Measurements from ENCODE around the gene DUSP1. TPM values are rescaled to one million over a fixed set of nuclear protein-coding genes. Genes with fewer than 3 reads are reported as not detected.
A peak's percentile ranks its signal among the peaks of the same experiment; 100 is the strongest.

The DUSP1 gene
- total and polyA plus RNA-seq, 8 donors: 33.0 to 534 (median 239) TPM

DNA sequence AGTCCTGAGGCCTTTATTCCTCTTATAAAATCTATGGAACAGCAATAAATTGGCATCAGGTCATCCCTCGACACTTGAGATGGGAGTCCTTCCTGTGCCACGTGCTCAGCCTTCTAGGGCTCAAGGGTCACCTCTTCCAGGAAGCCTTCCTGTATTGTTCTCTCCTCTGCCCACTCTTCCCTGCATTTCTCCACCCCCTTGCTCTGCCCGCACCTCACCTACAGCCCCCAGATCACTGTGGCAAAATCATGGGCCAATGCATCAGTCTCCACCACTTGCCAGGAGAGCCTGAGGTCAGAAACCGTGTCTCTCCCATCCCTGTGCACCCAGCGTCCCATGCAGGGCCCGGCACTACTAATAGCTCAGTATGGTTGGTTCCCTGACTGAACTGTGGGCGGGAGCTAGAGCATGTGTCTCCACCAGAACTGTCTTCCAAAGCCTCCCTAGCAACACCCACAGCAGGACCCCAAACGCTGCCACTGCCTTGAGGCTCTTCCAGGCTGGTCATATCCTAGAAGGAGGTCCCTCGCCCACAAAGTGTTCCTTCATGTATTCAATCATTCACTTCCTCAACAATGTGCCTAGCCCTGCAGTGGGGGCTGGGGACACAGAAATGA, 13.5 kb downstream of the DUSP1 start:
- peaks cover 0 to 7% of the 10 kb centered on the region in 2 donors for H3K4me1 ChIP-seq
- ATAC-seq (no peak), DNase-seq (no peak)
- peak overlapping the region in 1 of 2 donors; percentile 70 for H3K27ac ChIP-seq
- intact Hi-C loops (cut with DNase I): no loop called here
- H3K9me3 ChIP-seq: peaks cover 0 to 6% of the 10 kb centered on the region in 2 donors
- H3K4me3 ChIP-seq: no peak overlapping the region
- H3K27me3 ChIP-seq: no peaks in the 10 kb centered on the region
- TF ChIP-seq, protein P1, sequence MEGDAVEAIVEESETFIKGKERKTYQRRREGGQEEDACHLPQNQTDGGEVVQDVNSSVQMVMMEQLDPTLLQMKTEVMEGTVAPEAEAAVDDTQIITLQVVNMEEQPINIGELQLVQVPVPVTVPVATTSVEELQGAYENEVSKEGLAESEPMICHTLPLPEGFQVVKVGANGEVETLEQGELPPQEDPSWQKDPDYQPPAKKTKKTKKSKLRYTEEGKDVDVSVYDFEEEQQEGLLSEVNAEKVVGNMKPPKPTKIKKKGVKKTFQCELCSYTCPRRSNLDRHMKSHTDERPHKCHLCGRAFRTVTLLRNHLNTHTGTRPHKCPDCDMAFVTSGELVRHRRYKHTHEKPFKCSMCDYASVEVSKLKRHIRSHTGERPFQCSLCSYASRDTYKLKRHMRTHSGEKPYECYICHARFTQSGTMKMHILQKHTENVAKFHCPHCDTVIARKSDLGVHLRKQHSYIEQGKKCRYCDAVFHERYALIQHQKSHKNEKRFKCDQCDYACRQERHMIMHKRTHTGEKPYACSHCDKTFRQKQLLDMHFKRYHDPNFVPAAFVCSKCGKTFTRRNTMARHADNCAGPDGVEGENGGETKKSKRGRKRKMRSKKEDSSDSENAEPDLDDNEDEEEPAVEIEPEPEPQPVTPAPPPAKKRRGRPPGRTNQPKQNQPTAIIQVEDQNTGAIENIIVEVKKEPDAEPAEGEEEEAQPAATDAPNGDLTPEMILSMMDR (IDR thresholded peaks at IDR 0.05): no peak
- H3K36me3 ChIP-seq: no peaks in the 10 kb centered on the region

DNA sequence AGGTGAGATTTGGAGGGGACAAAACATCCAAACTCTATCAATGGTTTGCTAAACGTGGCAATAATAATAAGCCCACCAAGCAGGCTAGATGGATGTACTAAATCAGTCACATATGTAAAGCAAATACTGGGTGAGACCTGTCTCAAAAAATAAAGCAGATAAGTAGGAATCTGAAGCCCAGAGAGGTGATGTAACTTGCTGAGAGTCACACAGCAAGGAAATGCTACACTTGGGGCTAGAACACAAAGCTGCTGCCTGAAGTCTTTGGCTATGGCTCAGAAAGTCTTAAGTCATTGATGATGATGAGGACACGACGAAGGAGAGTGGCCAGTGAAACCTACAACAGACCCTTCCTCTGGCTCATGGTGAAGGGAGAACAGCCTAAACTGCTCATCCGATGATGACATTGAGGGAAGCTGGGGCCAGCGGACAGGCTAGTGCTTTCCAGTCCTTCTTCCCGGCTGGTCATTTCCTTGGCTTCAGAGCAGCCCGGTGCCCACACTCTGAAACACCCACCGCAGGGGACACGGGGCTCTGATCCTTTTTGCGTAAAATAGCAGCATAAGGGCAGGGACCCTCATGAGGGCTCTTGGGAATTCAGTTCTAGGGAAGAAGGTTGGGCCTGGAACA, 14.1 kb downstream of the DUSP1 start:
- H3K27me3 ChIP-seq: no peaks in the 10 kb centered on the region
- intact Hi-C loops (cut with DNase I): no loop called here
- ATAC-seq (no peak), DNase-seq (no peak)
- peaks cover 0 to 7% of the 10 kb centered on the region in 2 donors for H3K4me1 ChIP-seq
- peaks cover 0 to 6% of the 10 kb centered on the region in 2 donors for H3K9me3 ChIP-seq
- no peak overlapping the region for H3K4me3 ChIP-seq
- TF ChIP-seq, protein P1 (IDR thresholded peaks at IDR 0.05): no peak
- no peak overlapping the region for H3K27ac ChIP-seq
- no peaks in the 10 kb centered on the region for H3K36me3 ChIP-seq

DNA sequence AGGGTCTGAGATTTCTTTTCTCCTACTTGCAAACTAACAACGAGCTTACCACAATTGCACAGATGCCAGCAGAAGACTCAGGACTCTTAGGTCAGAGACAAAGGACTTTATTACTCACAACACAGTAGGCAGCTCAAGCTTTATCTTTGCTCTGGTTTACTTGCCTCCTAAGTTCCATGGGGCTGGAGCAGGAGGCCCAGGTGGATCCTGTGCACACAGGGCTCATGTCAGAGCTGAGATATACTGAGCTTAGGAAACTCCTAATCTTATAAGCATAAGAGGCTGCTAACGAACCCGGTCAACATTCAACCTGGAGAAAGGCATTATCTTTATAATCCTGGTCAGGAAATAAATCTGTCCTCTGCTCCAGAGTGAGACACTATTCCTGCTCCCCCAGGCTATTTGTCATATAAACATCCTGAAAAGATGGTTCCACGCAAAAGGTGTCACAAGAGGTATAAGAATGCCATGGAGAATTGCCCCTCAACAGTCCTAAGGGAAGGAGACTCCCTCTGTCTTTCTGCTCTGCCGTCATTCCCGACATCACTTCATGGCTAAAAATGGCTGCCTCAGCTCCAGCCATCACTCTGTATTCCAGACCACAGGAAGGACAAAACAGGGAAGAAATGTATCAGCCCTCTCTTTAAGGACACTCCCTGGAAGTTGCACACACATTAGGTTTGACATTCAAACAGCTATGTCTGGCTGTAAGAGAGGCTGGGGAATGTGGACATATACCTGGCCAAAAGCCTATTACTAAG, 16.2 kb downstream of the DUSP1 start:
- no peak for ATAC-seq
- DNase-seq: no peak
- intact Hi-C loops (cut with DNase I): no loop called here

DNA sequence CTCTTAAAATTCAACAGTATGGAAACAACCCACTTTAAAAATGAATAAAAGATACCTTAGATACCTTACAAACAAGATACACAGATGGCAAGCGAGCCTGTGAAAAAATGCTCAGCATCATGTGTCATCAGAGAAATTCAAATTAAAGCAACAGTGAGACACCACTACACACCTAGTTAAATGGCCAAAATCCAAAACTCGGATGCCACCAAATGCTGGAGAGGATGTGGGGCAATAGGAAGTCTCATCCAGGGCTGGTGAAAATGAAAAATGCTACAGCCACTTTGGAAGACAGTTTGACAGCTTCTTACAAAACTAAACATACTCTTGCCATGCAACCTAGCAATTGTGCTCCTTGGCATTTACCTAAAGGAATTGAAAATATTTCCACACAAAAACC, 17.9 kb downstream of the DUSP1 start:
- no peak overlapping the region for H3K27ac ChIP-seq
- intact Hi-C loops (cut with DNase I): no loop called here
- H3K4me1 ChIP-seq: peaks cover 0 to 27% of the 10 kb centered on the region in 2 donors
- no peaks in the 10 kb centered on the region for H3K27me3 ChIP-seq
- no peaks in the 10 kb centered on the region for H3K36me3 ChIP-seq
- H3K4me3 ChIP-seq: no peak overlapping the region
- peaks cover 0 to 2% of the 10 kb centered on the region in 2 donors for H3K9me3 ChIP-seq
- DNase-seq (no peak), ATAC-seq (no peak)
- TF ChIP-seq, protein P1 (IDR thresholded peaks at IDR 0.05): no peak

More for the DNA sequence above, 16.2 kb downstream of the DUSP1 start:
- Histone ChIP-seq H3K27me3 (no peaks in the 10 kb centered on the region), H3K9me3 (peaks cover 0 to 2% of the 10 kb centered on the region in 2 donors), H3K36me3 (no peaks in the 10 kb centered on the region), H3K4me3 (no peak overlapping the region), H3K27ac (no peak overlapping the region), H3K4me1 (peaks cover 0 to 13% of the 10 kb centered on the region in 2 donors)
- TF ChIP-seq, protein P1 (IDR thresholded peaks at IDR 0.05): no peak

Data from left lung (tissue), 10 donors.